EL (cell line): Measurements from ENCODE around the gene PTPRN2.
"Not testable (repeated sequence)": the region's sequence is repeated elsewhere in the genome, so short reads cannot be mapped to it uniquely, and the experiment has no call there.

ENCODE experiments used
- DNase-seq: peaks from one replicate; pipeline ENCODE4 v3.0.0-alpha.2; 2016

The PTPRN2 gene

GRCh38 chr7:157574120-157574825 is 1013.4 kb downstream of the PTPRN2 start:
- DNase-seq: no peak

GRCh38 chr7:157573244-157573643 is 1014.4 kb downstream of the PTPRN2 start:
- DNase-seq: no peak

- DNase-seq: no peak
Measured at GRCh38 chr7:157572622-157573021, 1015.0 kb downstream of the PTPRN2 start.

GRCh38 chr7:157570531-157571200 is 1017.0 kb downstream of the PTPRN2 start:
- DNase-seq: peak; percentile 5

GRCh38 chr7:157569967-157570366 is 1017.7 kb downstream of the PTPRN2 start:
- no peak for DNase-seq

- peak; percentile 18 for DNase-seq
Measured at GRCh38 chr7:157568770-157569584, 1018.6 kb downstream of the PTPRN2 start.

GRCh38 chr7:157568106-157568769 is 1019.4 kb downstream of the PTPRN2 start:
- DNase-seq: no peak

- DNase-seq: no peak
Measured at GRCh38 chr7:157567666-157568065, 1020.0 kb downstream of the PTPRN2 start.

- DNase-seq: no peak
Measured at GRCh38 chr7:157566631-157567006, 1021.0 kb downstream of the PTPRN2 start.

GRCh38 chr7:157565981-157566630 is 1021.5 kb downstream of the PTPRN2 start:
- no peak for DNase-seq

- peak; percentile 7 for DNase-seq
Measured at GRCh38 chr7:157565201-157565626, 1022.4 kb downstream of the PTPRN2 start.

GRCh38 chr7:157564517-157565177 is 1023.0 kb downstream of the PTPRN2 start:
- peak; percentile 54 for DNase-seq

GRCh38 chr7:157563467-157564135 is 1024.0 kb downstream of the PTPRN2 start:
- DNase-seq: not testable (repeated sequence)

- not testable (repeated sequence) for DNase-seq
Measured at GRCh38 chr7:157562522-157563398, 1024.9 kb downstream of the PTPRN2 start.

- DNase-seq: no peak
Measured at GRCh38 chr7:157561816-157562410, 1025.7 kb downstream of the PTPRN2 start.

GRCh38 chr7:157561523-157561785 is 1026.2 kb downstream of the PTPRN2 start:
- DNase-seq: no peak

- no peak for DNase-seq
Measured at GRCh38 chr7:157560710-157561522, 1026.7 kb downstream of the PTPRN2 start.

- no peak for DNase-seq
Measured at GRCh38 chr7:157560258-157560654, 1027.4 kb downstream of the PTPRN2 start.

- DNase-seq: no peak
Measured at GRCh38 chr7:157559596-157560257, 1027.9 kb downstream of the PTPRN2 start.
